Fibroblast of lung (primary cell): ENCODE results near the gene APBB1IP.

Experiments
- CTCF ChIP-seq, 2 donors: IDR thresholded peaks in 1 of 2; conservative IDR thresholded peaks in 1 of 2; 1 replicate in 1 of 2; 2 replicates in 1 of 2; pipeline ENCODE4 v1.5.1; 2011 to 2012; ENCODE audit warnings: low read length in 2 of 2, control low read depth in 1 of 2, inconsistent platforms in 1 of 2, low read depth in 1 of 2, mild to moderate bottlenecking in 1 of 2
- EZH2 ChIP-seq: IDR thresholded peaks from 2 replicates; pipeline ENCODE4 v1.5.1; 2012; ENCODE audit warnings: low read length, control low read depth, mild to moderate bottlenecking; ENCODE audit errors: missing control alignments

GRCh38 chr10:26486304-26486703, 48.2 kb downstream of the APBB1IP start:
- TF ChIP-seq CTCF (conservative IDR thresholded peaks at IDR 0.05 in 1 of 2, IDR thresholded peaks at IDR 0.05 in 1 of 2; ENCODE audit: low read depth in 1 of 2, low read length in 2 of 2) (no peak), EZH2 (no peak)
